Measurements from ENCODE around the gene H6PD.
"Not testable (repeated sequence)": the region's sequence is repeated elsewhere in the genome, so short reads cannot be mapped to it uniquely, and the experiment has no call there.

H6PD gene

DNA sequence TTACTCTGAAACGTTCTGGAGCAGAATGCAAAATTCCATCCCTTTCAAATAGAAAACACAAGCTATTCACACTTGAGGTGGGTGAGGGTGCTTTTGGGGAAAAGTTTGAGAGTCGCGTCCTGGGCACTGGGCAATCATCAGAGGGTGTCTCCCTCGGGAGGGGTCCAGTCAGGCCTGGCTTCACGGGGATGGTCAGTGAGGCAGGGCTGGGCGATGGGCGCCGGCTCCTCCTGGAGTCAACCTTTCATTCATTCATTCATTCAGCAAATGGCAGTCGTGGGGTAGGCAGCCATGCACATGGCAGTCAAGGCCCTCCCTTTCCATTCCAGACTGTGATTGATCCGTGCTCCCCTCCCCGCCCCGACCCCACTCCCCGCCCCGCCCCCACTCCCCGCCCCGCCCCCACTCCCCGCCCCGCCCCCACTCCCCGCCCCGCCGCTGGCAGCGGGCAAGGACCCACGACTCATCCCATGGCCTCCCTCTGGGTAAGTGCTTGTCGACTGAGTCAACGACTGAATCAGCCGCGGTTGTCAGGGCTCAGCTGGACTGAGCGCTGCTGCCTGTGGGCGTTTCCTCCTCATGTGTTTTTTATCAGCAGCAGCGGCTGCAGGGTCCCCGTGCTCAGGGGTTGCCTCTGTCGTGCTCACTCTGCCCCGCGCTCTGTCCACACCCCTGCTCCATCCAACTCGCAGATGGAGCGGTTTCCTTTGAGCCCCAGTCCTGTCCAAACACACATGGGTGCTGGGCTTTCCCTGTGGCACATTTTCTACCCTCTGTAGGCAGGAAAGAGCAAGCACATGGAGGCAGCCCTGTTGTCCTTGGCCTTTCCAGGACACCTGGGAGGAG lies 45.7 kb downstream of the H6PD start:
- no peak for FAIRE-seq

DNA sequence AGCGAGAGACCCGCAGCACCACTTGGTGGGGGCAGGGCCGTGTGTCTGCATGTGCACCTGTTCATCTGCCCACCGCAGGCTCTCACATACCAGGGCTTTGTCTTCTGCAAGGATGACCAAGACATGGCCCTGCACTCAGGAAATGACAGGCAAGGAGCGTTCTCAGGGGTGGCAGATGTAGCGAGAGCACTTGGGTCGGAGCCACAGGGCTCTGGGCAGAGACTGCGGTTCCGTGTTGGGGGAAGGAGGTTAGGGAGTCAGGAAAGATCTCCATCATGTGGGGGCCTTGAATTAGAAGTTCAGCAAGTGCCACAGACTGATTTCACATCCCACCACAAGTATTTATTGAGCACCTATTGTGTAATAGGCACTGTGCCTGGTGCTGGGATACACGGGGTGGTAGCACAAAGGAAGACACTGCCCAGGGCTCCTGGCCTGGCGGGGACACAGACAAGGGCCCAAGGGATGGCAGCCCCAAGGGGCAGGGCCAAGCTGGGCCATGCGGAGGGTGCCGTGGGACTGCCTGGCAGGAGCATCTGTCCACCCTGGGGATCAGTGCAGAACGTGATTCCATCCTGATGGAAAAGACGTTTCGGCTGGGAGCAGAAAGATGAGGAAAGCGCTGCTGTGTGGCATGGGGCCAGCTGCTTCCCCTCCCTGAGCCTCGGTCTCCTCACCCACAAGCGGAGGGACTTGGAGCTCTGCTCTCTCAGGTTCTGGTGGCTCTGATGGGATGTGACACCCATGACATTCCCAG lies 46.7 kb downstream of the H6PD start:
- no peak for FAIRE-seq

DNA sequence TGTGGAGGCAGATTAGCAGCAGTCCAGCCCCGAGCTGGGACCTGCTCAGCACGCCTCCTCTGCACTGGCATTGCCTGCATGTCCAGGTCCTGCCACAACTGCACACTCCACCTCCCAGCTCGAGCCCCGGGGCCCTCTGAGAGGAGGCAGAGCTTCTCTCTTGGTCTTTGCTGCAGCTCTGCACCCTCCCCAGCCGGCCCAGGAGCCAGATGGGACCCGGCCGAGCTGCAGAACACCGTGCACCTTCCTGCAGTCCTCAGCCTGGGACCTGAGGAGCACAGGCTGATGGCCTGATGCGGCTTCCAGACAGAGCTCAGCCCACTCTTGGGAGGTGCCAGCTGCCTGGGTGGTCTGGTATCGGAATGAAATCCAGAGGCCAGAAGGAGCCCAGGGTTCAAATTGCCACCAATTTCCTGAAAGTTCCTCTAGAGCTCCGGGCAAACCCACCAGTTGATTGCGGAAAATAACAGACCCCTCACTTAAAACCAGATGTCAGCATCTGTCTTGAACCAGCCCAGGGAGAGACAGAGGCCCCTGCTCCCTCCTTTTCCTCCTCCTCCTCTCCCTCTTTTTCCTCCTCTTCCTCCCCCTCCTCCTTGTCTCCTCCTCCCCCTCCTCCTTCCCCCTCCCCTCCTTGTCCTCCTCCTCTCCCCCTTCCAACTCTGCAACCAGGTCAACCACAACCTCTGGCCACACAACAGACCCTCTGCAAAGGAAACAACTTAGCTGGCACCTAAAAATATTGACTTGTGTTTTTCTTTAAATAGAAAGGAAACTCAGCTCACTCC lies 47.5 kb downstream of the H6PD start:
- no peak for FAIRE-seq

DNA sequence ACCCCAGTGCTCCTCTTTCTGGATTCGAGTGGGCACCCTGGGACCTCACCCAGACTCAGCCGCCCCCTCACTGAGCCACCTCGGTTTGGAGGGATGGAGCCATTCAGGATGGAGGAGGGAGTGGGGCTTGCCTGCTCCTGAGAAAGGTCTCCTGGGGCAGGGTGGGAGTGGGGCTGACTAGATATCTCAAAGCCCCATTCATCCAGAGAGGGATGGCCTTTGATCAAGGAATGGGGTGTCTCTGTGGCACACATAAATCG lies 48.1 kb downstream of the H6PD start:
- FAIRE-seq, result no peak

DNA sequence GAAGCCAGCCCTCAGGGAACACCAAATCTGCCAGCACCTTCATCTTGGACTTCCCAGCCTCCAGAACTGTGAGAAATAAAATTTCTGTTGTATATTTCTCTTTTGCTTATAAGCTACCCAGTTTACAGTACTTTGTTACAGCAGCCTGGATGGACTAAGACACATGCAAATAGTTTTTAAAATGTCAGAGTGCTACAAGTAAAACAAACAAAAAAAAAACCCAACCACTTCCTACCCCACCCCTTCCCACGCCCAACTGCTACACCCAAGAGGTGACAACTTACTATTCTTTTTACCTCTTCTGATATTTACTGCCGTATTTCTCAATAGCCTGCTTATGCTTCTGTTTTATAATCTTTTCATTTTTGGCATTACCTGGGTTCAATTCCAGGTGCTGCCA lies 49.5 kb downstream of the H6PD start:
- FAIRE-seq, result no peak

DNA sequence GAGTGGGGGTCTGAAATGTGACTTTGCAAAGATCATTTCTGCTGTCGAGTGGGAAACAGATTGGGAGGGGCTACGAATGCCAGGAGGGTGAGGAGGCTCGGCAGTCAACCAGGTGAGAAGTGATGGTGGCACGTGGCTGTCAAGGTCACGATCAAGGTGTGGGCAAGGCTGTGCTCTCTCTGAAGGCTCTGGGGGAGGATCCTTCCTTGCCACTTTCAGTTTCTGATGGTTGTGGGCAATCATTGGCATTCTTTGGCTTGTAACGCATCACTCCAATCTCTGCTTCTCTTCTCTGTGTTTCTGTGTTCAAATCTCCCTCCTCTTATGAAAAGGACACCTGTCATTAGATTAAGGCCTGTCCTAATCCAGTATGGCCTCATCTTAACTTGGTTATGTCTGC lies 52.0 kb downstream of the H6PD start:
- no peak for FAIRE-seq

DNA sequence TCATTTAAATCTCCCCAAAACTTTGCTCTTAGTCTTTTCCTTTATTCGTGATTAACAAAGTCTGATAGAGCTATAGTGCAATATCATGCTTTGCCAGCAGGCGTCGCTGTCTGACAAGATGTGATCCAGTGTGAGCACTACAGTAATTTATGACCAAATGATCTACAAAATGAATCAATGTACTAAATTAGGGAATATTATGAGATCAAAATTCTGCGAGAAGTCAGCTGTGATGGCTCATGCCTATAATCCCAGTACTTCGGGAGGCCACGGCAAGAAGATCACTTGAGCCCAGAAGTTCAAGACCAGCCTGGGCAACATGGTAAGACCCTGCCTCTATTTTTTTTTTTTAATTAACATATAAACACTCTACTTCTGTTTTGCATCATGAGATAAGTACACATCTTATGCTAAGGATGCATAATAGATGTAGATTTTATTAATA lies 54.5 kb downstream of the H6PD start:
- peak; percentile 82 for FAIRE-seq

DNA sequence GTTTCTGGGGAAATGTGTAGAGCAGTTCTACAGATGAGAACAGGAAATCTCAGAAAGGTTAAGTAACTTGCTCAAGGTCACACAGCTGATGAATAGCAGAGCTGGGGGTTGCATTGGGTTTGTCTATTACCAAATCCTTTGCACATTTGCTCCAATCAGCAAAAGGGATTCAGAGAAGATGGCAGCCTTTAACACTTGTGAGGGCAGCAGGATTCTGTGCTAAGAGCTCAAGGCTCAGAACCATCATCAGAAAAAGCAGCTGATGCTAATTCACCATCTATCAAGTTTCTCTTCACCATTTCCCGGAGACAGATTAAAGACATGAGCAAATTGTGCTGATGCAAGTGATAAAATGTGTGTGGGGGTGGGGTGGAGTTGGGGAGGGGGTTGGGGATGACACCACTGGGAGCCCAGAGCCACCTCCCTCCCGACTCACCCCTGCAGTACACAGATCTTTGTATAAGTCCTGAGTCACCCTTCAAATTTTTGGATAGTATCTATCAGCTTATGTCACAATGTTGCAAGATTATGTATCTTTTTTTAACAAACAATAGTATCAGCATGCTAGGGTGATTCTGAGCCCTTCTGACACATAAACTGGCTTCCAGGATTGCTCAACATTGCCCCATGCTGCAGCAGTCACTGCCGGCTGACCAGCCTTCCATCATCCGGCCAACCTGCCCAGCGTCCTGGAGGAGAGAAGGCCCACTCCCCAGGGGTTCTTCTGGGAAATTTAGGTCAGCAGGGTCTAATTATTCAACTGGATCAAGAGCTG lies 55.3 kb downstream of the H6PD start:
- no peak for FAIRE-seq

DNA sequence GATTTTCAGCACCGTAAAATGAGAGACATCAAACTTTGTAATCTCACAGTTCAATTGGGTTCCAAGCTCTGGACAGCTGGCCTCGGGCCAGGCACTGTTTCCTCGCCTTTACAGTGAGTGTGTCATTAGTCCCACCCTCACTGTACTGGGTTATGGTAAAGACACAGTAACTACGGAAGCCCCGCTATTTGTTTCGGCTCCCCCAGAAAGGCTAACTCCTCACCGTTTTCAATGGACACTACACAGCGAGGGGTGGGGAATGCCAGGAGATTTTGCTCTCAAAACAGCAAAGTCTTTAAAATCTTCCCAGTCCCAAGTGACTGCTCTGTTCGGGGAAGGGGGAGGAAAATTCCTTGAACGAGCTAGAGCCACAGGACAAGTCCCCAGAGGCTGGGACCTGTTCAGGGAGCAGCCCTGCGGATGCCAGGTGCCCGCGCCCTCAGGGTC lies 57.4 kb downstream of the H6PD start:
- FAIRE-seq, result no peak

DNA sequence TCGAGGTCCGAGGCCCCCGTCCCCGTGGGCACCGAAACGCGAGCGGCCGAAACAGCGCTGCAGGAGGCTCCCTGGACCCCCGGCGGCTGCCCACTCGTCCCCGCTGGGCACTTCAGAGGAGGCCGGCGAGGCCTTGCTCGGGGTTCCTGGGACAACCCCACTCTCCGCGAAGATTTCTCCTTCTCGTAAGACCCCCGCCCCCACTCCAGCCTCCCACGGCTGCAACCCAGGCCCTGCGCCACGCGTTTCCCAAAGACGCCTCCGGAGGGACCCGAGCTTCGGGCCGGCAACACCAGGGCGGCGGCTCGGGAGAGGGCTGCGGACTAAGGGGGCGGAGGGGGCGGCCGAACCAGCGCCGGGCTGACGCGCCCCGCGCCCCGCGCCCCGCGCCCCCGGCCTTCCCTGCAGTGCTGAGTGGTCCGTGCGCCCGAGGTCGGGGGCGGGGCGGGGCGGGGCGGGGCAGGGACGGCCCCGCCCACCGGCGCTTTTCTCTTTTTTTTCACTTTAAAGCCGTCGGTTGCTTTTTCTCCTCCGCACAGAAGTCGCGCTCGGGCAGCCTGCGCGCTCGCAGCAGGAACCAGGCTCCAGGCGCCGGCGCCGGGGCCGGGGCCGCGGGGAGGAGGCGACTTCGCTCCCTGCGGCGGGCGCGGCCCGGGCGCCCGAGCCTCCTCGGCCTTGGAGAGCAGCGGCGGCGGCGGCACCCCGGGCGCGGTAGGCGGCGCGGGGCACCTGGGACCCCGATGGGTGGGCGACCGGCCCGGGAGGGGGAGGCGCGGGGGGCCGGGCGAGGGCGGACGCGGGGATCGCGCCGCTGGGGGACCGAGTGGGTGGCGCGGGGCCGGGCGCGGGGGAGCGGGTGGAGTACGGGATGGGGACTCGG lies 58.0 kb downstream of the H6PD start, which contains the start of gene SPSB1:
TSS of gene SPSB1 (plus strand) at position 534 of the 880 bp plus-strand sequence. CDS start 62,998 bp downstream, outside the sequence.
- FAIRE-seq, result no peak

DNA sequence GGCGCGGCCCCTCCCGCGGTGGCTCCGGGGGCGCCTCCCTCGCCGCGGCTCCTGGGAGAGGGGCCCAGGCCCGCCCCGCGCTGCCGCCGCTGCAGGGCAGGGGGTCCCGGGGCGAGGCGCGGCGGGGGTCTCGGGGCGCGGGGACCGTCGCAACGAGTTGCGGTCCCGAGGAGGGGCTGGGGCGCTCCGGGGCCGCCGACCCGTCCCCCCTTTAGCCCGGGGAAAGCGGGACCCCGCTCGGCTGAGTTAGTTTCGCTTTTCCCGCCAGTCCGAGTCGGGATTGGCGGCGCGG lies 58.6 kb downstream of the H6PD start:
- no peak for FAIRE-seq

DNA sequence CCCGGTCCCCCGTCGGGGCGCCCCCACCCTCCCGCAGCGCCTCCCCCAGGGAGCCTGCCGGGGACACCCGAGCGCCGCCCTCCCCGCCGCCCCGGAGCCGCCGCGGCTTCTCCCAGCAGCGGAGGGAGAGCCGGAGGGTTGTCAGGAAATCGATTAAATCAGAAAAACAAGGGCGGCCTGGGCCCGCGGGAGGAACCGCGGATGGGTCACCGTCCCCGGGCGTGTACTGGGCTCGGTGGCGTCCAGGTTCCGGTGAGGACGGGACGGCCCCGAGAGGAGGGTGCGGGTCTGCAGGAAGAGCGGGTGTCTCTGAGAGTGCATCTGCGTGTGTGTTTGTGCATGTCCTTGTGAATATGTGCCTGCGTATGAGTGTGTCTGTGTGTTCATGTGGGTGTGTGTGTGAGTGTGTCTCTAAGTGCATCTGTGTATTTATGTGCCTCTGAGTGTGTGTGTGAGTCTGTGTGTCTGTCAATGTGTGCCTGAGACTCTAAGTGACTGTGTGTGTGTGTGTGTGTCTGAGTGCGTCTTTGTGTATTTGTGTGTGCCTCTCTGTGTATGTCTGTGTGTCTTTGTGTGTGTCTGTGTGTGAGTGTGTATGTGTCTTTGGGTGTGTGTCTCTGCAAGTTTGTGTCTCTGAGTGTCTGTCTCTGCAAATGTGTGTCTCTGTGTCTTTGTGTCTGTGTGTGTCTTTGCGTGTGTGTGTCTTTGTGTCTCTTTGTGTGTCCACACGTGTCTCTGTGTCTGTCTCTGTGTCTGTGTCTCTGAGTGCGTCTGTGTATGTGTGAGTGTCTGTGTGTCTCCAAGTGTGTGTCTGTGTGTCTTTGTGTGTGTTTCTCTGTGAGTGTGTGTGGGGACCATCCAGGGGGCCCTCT lies 59.2 kb downstream of the H6PD start:
- FAIRE-seq, result no peak

DNA sequence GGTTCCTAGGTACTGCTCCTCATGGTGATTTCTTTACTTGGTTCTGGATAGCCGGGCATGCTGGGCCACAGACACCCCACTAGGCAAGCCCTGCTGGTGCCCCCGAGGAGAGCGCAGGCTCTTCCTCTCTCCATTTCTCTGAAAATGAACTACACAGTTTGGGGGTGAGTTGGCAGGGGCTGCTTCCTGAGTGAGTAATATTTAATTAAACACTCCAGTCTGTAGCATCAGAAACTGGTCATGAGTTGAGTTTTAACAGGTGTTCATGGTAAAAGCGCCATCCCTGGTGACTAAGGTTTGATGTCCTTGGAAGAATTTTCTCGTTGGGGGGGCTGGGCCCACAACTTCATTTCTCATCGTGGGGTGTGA lies 59.8 kb downstream of the H6PD start:
- no peak for FAIRE-seq

DNA sequence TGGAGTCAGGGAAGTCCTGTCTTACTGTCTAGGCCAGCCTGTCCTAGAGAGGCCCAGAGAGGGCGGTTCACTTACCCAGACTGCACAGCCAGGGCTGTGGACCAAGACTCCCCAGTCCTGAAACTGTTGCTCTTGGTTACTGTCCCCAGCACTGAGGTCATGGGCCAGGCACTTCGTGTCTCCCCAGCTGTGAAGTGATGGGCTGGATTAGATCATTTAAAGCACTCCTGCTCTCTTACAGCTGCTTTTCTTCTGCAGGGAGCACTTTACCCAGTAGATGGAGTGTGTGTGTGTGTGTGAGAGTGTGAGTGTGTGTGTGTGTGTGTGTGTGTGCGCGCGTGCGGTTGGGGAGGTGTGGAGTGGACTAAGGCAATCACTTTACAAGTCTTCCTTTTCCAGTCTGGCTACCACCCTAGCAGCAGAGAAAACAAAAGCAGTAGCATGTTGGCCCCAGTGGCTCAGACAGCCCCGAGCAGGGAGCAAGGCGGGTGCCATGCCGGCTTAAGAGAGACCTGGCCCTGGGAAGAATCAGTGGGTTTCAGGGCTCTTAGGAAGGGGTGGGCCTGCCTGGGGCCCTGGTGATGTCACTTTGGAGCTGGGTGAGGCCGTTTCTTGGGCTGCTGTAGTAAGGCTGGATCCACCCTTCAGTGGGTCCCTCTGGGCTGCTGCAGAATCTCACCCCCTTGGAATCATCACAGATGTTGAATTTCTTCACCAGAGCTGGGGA lies 60.5 kb downstream of the H6PD start:
- no peak for FAIRE-seq

DNA sequence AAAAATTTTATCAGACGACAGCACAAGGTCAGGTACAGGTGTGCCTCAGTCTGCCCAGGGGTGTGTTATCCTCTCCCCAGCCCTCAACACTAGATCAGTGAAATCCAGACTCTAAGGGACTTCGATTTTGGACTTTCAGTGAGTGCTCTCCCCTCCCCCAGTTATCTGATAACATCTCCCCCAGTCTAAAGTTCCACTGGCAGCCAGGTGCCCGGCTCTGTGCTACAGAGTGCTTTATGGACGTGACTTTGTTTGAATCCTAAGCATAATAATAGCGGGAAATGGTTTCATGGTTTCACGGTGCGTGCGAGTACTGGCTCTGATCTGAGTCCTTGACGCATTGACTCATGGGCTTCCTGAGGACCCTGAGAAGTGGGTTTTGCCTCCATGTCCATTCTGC lies 61.3 kb downstream of the H6PD start:
- no peak for FAIRE-seq

DNA sequence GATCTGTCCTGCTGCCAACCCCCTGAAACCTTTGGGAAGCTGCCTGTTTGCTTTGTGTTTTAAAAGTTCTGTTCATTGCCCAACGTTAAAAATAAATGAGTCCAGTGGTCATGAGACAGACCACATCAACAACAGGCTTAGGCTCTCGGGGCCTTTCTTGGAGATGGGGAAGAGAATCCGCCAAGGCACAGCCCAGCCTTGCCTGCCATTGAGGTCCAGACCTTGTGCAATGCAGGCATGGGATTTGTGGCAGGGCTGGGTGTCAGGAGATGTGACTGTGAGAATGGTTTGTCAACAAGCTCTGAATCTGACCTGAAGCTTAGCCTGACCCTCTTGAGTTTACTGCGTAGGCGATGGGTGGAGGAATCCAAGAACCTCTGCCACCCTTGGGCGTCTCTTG lies 62.3 kb downstream of the H6PD start:
- no peak for FAIRE-seq

DNA sequence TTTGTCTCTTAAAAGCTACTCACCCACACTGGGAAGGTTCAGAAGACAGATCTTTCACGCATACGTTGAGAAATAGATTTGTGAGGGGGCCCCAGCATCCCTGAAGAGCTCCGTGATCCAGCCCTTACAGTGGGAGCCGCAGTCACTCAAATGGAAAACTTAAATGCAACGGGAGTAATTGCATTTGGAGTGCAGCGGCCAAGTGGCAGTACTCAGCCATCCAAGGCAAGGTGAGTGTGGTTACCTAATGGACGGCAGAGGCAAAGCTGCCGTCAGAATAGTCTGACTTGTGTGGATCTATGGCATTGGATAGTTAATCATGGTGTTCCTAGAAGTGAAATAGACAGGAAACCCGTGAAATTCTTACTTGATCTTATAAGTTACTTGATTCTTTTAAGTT lies 63.3 kb downstream of the H6PD start:
- FAIRE-seq, result no peak

DNA sequence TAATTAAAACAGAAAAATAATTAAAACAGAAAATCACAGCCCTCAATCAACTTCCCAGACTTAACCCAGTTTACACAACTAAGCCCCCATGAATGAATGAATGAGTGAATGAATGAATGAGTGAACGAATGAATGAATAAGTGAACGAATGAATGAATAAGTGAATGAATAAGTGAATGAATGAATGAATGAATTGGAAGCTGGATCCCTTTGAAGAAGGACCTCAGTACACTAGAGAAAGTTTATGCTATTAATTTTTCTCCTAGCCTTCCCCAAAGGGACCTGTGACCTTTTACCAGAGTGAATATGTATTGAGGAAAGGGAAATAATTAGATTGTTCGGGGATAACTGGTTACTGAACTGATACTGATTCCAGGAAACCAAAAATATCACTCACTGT lies 63.7 kb downstream of the H6PD start:
- no peak for FAIRE-seq

DNA sequence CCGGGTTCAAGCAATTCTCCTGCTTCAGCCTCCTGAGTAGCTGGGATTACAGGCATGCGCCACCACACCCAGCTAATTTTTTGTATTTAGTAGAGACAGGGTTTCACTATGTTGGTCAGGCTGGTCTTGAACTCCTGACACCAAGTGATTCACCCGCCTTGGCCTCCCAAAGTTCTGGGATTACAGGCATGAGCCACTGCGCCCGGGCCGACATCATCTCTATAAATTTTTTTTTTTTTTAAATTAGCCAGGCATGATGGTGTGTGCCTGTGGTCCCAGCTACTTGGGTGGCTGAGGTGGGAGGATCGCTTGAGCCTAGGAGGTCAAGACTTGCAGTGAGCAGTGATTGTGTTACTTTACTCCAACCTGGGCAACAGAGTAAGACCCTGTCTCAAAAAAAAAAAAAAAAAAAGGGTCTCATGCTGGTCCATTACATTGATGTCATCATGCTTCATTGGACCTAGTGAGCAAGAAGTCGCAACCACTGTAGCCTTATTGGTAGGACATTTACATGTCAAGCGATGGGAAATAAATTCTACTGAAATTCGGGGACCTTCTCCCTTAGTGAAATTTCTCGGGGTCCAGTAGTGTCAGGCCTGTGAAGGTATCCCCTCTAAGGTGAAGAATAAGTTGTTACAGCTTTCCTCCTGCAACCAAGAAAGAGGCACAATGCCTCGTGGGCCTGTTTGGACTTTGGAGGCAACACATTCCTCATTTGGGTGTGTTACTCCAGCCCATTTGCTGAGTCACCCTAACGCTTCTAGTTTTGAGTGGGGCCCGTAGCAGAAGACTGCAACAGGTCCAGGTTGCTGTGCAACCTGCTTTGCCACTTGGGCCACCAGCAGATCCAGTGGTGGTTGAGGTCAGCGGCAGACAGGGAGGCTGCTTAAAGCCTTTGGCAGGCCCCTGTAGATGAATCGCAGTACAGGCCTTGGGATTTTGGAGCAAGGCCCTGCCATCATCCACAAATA lies 65.3 kb downstream of the H6PD start:
- not testable (repeated sequence) for FAIRE-seq
